Measurements from ENCODE around the gene DOCK11. TPM values are rescaled to one million over a fixed set of nuclear protein-coding genes. Genes with fewer than 3 reads are reported as not detected.

Gene DOCK11
- total and polyA plus RNA-seq, 10 of the 15 experiments (the other 5 are each of a cell fraction or from before 2014, with no cell fraction given) = 16.3 to 30.7 (median 19.8) TPM

DNA sequence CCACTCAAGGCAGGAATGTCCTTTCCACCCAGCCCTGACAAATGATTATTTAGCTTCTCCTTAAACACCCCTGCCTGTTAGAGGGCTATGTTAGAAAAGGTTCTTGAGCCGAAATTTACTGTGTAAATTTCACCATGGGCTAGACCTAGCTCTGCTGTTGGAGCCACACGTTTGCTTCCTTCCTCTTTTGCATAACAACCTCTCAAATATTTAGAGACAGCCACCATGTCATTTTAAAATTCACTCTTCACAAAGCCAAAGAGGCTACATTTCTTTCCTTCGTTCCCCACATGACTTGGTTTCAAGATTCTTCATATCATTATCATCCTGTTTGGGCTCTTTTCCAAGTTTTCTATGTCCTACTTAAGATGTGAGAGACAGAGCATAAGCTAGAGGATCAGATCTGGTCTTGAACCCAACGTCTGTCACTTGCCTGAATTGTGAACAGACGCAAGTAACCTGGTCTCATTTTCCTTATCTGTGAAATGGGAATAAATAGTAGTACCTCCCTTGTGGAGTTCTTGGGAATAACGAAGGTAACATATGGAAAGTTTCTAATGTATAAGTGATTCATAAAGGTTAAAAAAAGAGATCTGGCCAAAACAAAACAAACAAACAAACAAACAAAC, 6.7 kb downstream of the DOCK11 start (continued):
- TF ChIP-seq, protein P1, sequence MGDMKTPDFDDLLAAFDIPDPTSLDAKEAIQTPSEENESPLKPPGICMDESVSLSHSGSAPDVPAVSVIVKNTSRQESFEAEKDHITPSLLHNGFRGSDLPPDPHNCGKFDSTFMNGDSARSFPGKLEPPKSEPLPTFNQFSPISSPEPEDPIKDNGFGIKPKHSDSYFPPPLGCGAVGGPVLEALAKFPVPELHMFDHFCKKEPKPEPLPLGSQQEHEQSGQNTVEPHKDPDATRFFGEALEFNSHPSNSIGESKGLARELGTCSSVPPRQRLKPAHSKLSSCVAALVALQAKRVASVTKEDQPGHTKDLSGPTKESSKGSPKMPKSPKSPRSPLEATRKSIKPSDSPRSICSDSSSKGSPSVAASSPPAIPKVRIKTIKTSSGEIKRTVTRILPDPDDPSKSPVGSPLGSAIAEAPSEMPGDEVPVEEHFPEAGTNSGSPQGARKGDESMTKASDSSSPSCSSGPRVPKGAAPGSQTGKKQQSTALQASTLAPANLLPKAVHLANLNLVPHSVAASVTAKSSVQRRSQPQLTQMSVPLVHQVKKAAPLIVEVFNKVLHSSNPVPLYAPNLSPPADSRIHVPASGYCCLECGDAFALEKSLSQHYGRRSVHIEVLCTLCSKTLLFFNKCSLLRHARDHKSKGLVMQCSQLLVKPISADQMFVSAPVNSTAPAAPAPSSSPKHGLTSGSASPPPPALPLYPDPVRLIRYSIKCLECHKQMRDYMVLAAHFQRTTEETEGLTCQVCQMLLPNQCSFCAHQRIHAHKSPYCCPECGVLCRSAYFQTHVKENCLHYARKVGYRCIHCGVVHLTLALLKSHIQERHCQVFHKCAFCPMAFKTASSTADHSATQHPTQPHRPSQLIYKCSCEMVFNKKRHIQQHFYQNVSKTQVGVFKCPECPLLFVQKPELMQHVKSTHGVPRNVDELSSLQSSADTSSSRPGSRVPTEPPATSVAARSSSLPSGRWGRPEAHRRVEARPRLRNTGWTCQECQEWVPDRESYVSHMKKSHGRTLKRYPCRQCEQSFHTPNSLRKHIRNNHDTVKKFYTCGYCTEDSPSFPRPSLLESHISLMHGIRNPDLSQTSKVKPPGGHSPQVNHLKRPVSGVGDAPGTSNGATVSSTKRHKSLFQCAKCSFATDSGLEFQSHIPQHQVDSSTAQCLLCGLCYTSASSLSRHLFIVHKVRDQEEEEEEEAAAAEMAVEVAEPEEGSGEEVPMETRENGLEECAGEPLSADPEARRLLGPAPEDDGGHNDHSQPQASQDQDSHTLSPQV (IDR thresholded peaks at IDR 0.05) = no peak
- TF ChIP-seq STAT3 (IDR thresholded peaks at IDR 0.05; ENCODE audit: low read depth, low read length) (no peak), TARDBP (IDR thresholded peaks at IDR 0.05; ENCODE audit: borderline replicate concordance) (no peak)

DNA sequence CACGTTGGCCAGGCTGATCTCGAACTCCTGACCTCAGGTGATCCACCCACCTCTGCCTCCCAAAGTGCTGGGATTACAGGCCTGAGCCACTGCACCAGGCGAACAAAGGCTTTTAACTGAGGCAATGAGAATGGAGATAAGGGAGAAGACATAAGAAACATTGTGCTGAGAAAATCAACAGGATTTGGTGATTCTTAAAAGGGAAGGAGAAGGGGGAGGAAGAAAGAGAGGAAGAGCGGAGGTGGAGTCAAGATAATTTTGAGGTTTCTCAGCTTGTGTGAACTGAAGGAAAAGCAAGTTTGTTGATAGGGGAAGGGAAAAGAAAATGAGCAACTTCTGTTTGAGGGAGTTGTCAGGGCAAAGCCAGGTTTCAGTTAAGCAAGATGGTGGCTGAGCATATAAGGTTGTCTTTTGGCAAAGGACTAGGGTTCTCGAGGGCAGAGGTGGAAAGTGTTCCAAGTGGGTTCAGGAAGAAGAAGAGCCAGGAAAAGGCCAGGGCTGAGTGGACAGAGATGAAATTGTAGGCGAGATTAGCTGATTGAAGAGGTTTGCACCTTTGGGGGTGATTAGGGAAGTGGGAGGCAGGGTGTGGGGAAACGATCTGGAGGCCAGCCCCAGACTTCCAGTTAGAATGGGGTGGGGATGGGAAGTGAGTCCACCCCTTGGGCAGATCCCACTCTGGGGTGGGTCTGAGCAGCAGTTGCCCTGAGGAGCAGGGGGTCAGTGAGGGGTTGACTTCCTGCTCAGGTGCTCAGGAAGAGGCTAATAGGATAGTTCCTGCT, 7.8 kb downstream of the DOCK11 start:
- ChIA-PET CTCF (no interaction called here), POLR2A (no interaction called here), SMC1A (ENCODE audit: uncharacterized antibody, unreplicated experiment) (no interaction called here), RAD21 (ENCODE audit: unreplicated experiment) (no interaction called here)
- intact Hi-C loops (cut with micrococcal nuclease; ENCODE audit: unreplicated experiment) (no loop called here), in situ Hi-C loops (cut with MboI) (no loop called here)
- Histone ChIP-seq H3K4me3 (no peak overlapping the region), H4K20me1 (ENCODE audit: control insufficient read depth, insufficient read depth) (no peaks in the 10 kb centered on the region), H3K36me3 (ENCODE audit: control insufficient read depth in 2 of 2, insufficient read depth in 2 of 2, low read length in 1 of 2) (no peaks in the 10 kb centered on the region), H3K4me2 (ENCODE audit: control insufficient read depth, insufficient read depth) (peak overlapping the region; percentile 41; the same call in 1 of the 2 replicates), H3K9me3 (replicated peaks; ENCODE audit: control insufficient read depth, insufficient read depth, low read length) (no peaks in the 10 kb centered on the region), H3K27me3 (replicated peaks in 1 of 2; ENCODE audit: control insufficient read depth in 2 of 2, insufficient read depth in 2 of 2, low read length in 1 of 2) (no peaks in the 10 kb centered on the region), H3K9ac (ENCODE audit: control insufficient read depth, insufficient read depth, low read length) (no peak overlapping the region), H3K27ac (ENCODE audit: control insufficient read depth, insufficient read depth) (peak overlapping the region; percentile 43; the same call in 1 of the 2 replicates), H2AFZ (ENCODE audit: control insufficient read depth, low read depth, low read length) (peak overlapping the region; percentile 9), H3K79me2 (ENCODE audit: control insufficient read depth, insufficient read depth, low read length) (peaks cover 11% of the 10 kb centered on the region), H3K4me1 (ENCODE audit: control insufficient read depth, insufficient read depth, low read length) (peaks cover 3% of the 10 kb centered on the region; the same call in 1 of the 2 replicates)
- 32% methylated on average over 7 of the region's 7 CpGs for WGBS (ENCODE audit: insufficient coverage, insufficient replicate concordance, low lambda C conversion rate, missing lambda C conversion rate)
- FAIRE-seq (no peak), DNase-seq (ENCODE audit: low read depth, low spot score) (no peak), ATAC-seq (no peak)
- BruUV-seq (replicated peaks) = no TSS peak
- TF ChIP-seq BHLHE40 (IDR thresholded peaks at IDR 0.05; ENCODE audit: borderline replicate concordance in 1 of 2, low read depth in 2 of 2, low read length in 1 of 2) (no peak), IRF4 (IDR thresholded peaks at IDR 0.05; ENCODE audit: low read depth, low read length) (no peak), NRF1 (conservative IDR thresholded peaks at IDR 0.05; ENCODE audit: low read depth, low read length) (no peak), SPI1 (IDR thresholded peaks at IDR 0.05; ENCODE audit: borderline replicate concordance, insufficient read depth, low read depth, low read length) (peak; percentile 26; the same call in 1 of the 2 replicates), BRCA1 (IDR thresholded peaks at IDR 0.05; ENCODE audit: low read depth, low read length) (no peak), ZNF622 (IDR thresholded peaks at IDR 0.05) (no peak), POLR2AphosphoS5 (IDR thresholded peaks at IDR 0.05; ENCODE audit: low read length) (no peak)
